Body of pancreas (tissue), 4 donors: ENCODE data around the gene PNRC2. TPM values are rescaled to one million over a fixed set of nuclear protein-coding genes. Genes with fewer than 3 reads are reported as not detected.
"Not testable (repeated sequence)": the region's sequence is repeated elsewhere in the genome, so short reads cannot be mapped to it uniquely, and the experiment has no call there.

Source experiments
- ATAC-seq: fragments of 150-250 bp; one replicate; pipeline ENCODE4 v1.9.1; 2016
- DNase-seq, 4 donors: peaks; one replicate each; pipeline ENCODE4 v3.0.0-alpha.2; 2019
- H3K27ac ChIP-seq, 4 donors: fragments of 200-600 bp; sonication (generic); 1 replicate in 3 of 4; 2 replicates in 1 of 4; pipeline versions ENCODE4 v1.5.1 to v1.6.1; 2016 to 2019; ENCODE audit warnings: mild to moderate bottlenecking in 1 of 4, mixed read lengths in 1 of 4, moderate library complexity in 1 of 4
- H3K27me3 ChIP-seq, 2 donors: fragments of 200-600 bp; sonication (generic); one replicate each; pipeline ENCODE4 v1.6.0; 2016; ENCODE audit warnings: mild to moderate bottlenecking in 1 of 2
- H3K36me3 ChIP-seq, 2 donors: fragments of 200-600 bp; sonication (generic); replicated peaks in 1 of 2; 2 replicates each; pipeline ENCODE4 v1.5.1; 2016; ENCODE audit warnings: low read depth in 2 of 2; ENCODE audit not compliant: insufficient read depth in 1 of 2
- H3K4me1 ChIP-seq: fragments of 200-600 bp; sonication (generic); one replicate; pipeline ENCODE4 v1.6.0; 2016
- H3K4me3 ChIP-seq, 2 donors: fragments of 200-600 bp; sonication (generic); 1 replicate in 1 of 2; 2 replicates in 1 of 2; pipeline ENCODE4 v1.5.1; 2016 to 2019
- H3K9me3 ChIP-seq, 3 donors: fragments of 200-600 bp; sonication (generic); 1 replicate in 2 of 3; 2 replicates in 1 of 3; pipeline ENCODE4 v1.5.1; 2016
- CTCF ChIP-seq, 7 experiments: fragments of 450-650 bp in 4 of 7; fragments of 200-600 bp in 3 of 7; sonication (generic) in 3 of 7; IDR thresholded peaks; one replicate each; pipeline ENCODE4 v1.5.1; 2016 to 2019; ENCODE audit warnings: antibody characterized with exemption in 7 of 7
- POLR2A ChIP-seq, 3 donors: fragments of 450-650 bp; IDR thresholded peaks; one replicate each; pipeline ENCODE4 v1.6.1; 2016; ENCODE audit warnings: antibody characterized with exemption in 3 of 3, mild to moderate bottlenecking in 2 of 3
- WGBS, 2 donors: methylation state at CpG; one replicate each; pipeline ENCODE4 v1.1.5; 2017; 5-methylcytosine and 5-hydroxymethylcytosine counted together
- intact Hi-C: fragments of 100-400 bp; cut with DNase I; formaldehyde crosslinking; loops from one replicate; pipeline ENCODE4 v1.15.1; 2023
- microRNA counts, 2 donors: library from miRNA; unstranded; fragments of <30 nt; microRNA quantifications; one replicate each; lab custom pipeline; 2017
- microRNA-seq, 2 donors: library from miRNA; unstranded; fragments of <30 nt; microRNA quantifications; one replicate each; pipeline ENCODE4, GENCODE V29; 2016; ENCODE audit warnings: borderline number of aligned reads in 2 of 2, borderline replicate concordance in 2 of 2
- small RNA-seq: library from RNA; depleted of rRNA; stranded (forward); fragments of <200 nt; gene quantifications from one replicate; pipeline ENCODE3, GENCODE V24; 2016
- total RNA-seq, 2 donors: library from RNA; depleted of rRNA; stranded (reverse); fragments of >200 nt; gene quantifications; one replicate each; pipeline ENCODE4 v1.1.0, GENCODE V29; 2016

Gene PNRC2
- total RNA-seq, 2 donors from 2014 or later: 54.4 to 64.6 TPM

- WGBS, 2 donors: 74 to 75% methylated on average over 1 of the region's 1 CpG
- DNase-seq (no peak), ATAC-seq (peak; percentile 69)
- Histone ChIP-seq H3K4me3 (no peak overlapping the region), H3K4me1 (peaks cover 17% of the 10 kb centered on the region), H3K27ac (peak overlapping the region in 3 of 4 donors; percentile 46 to 70 (median 54)), H3K9me3 (no peaks in the 10 kb centered on the region), H3K36me3 (no peaks in the 10 kb centered on the region), H3K27me3 (no peaks in the 10 kb centered on the region)
- intact Hi-C loops: no loop called here
- TF ChIP-seq POLR2A (IDR thresholded peaks at IDR 0.05) (no peak), CTCF (IDR thresholded peaks at IDR 0.05) (no peak)
Observed at GRCh38 chr1:24009406-24009805, 49.8 kb downstream of the PNRC2 start.

- intact Hi-C loops: no loop called here
Observed at GRCh38 chr1:24010650-24011049, 51.0 kb downstream of the PNRC2 start.

GRCh38 chr1:24012878-24013277 lies 53.2 kb downstream of the PNRC2 start:
- H3K36me3 ChIP-seq, ATAC-seq, intact Hi-C loops, H3K27ac ChIP-seq, H3K27me3 ChIP-seq, H3K9me3 ChIP-seq, DNase-seq, H3K4me3 ChIP-seq: not testable (repeated sequence)
- H3K4me1 ChIP-seq: peaks cover 42% of the 10 kb centered on the region
- WGBS, 2 donors: 94 to 97% methylated on average over 6 to 8 of the region's 8 CpGs

More at GRCh38 chr1:24010650-24011049, 51.0 kb downstream of the PNRC2 start:
- Histone ChIP-seq H3K27ac (peak overlapping the region in 3 of 4 donors; percentile 19 to 70 (median 46)), H3K4me1 (peaks cover 28% of the 10 kb centered on the region), H3K36me3 (no peaks in the 10 kb centered on the region), H3K9me3 (no peaks in the 10 kb centered on the region), H3K27me3 (no peaks in the 10 kb centered on the region), H3K4me3 (no peak overlapping the region)
- DNase-seq (no peak), ATAC-seq (peak; percentile 19)
- TF ChIP-seq POLR2A (IDR thresholded peaks at IDR 0.05): no peak
- no peak for TF ChIP-seq CTCF (IDR thresholded peaks at IDR 0.05)
- WGBS, 2 donors: 27 to 30% methylated on average over 3 of the region's 5 CpGs

MicroRNA genes within 50 kb of the gene (microRNA counts, 767-probe panel; counts per million panel counts)
- 0 to 736 counts per million in 2 donors for microRNA hsa-miR-378f (lab: Ali Mortazavi, UCI)

Small RNA genes lying within 50 kb of the gene (microRNA-seq; reads per million reads assigned to microRNA genes)
- 0 reads per million in 2 donors for gene MIR378F

Small RNA genes lying within 50 kb of the gene (small RNA-seq; reads per million reads assigned to genes)
- not detected for gene MIR378F

Other genes starting within 250 kb of the PNRC2 start
- gene ELOA, start 216.4 kb upstream of the PNRC2 start, total RNA-seq: 10 to 100 TPM; 22.6 to 28.0 TPM
- 10 to 100 TPM; 31.9 to 32.3 TPM for gene PITHD1, start 181.4 kb upstream of the PNRC2 start, total RNA-seq
- 10 to 100 TPM; 20.4 to 28.5 TPM for gene LYPLA2, start 168.7 kb upstream of the PNRC2 start, total RNA-seq
- 10 to 100 TPM; 29.3 to 32.7 TPM for gene GALE, start 159.1 kb upstream of the PNRC2 start, total RNA-seq
- 10 to 100 TPM; 18.9 to 21.1 TPM for gene HMGCL, start 134.4 kb upstream of the PNRC2 start, total RNA-seq
- gene FUCA1, start 91.5 kb upstream of the PNRC2 start, total RNA-seq: 10 to 100 TPM; 21.3 to 27.0 TPM
- gene CNR2, start 46.5 kb upstream of the PNRC2 start, total RNA-seq: not detected
- 10 to 100 TPM; 61.5 to 89.7 TPM for gene SRSF10, start 20.5 kb downstream of the PNRC2 start, total RNA-seq
- 1 to 10 TPM; 2.3 to 4.3 TPM for gene MYOM3, start 152.3 kb downstream of the PNRC2 start, total RNA-seq
- 100 to 1,000 TPM in 1 of 2 donors, 10 to 100 TPM in 1; 49.1 to 133 TPM for gene IL22RA1, start 183.3 kb downstream of the PNRC2 start, total RNA-seq
- 1 to 10 TPM; 4.6 to 5.4 TPM for gene IFNLR1, start 227.5 kb downstream of the PNRC2 start, total RNA-seq